Measurements from ENCODE around the gene IKZF2. TPM values are rescaled to one million over a fixed set of nuclear protein-coding genes. Genes with fewer than 3 reads are reported as not detected.

The IKZF2 gene
- total RNA-seq, 4 donors from 2014 or later, result 12.1 to 24.7 (median 19.0) TPM

DNA sequence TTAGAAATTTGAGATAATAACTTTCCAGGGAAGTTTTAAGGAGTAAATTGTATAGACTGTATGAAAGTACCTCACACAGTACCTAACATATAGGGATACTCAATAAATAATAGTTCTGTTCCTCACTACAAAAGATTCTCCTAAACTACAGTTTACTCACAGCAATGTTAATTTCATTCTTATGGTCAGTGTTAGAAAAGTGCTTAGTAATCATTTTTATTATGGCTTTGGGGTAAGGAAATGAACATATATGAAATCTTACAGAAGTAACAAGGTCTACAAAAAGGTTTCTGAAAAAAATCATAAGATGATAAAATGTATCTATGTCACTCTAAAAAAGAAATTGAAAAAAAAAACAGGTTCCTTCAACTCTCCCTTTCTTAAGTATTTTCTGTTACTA is 67.2 kb downstream of the IKZF2 start:
- Histone ChIP-seq H3K27me3 (no peaks in the 10 kb centered on the region), H3K4me1 (peaks cover 0 to 16% (median 2%) of the 10 kb centered on the region in 4 donors), H3K36me3 (no peaks in the 10 kb centered on the region), H3K27ac (no peak overlapping the region), H3K4me3 (no peak overlapping the region), H3K9me3 (no peaks in the 10 kb centered on the region)
- DNase-seq (ENCODE audit: low spot score in 2 of 2), result no peak
- TF ChIP-seq POLR2A (IDR thresholded peaks at IDR 0.05) (no peak), EP300 (IDR thresholded peaks at IDR 0.05) (no peak), CTCF (IDR thresholded peaks at IDR 0.05) (no peak)

GRCh38 chr2:213080969-213081617 is 70.3 kb downstream of the IKZF2 start:
- Histone ChIP-seq H3K4me1 (peaks cover 0 to 4% (median 2%) of the 10 kb centered on the region in 4 donors), H3K36me3 (no peaks in the 10 kb centered on the region), H3K27ac (no peak overlapping the region), H3K4me3 (no peak overlapping the region), H3K27me3 (no peaks in the 10 kb centered on the region), H3K9me3 (no peaks in the 10 kb centered on the region)
- TF ChIP-seq POLR2A (IDR thresholded peaks at IDR 0.05) (no peak), EP300 (IDR thresholded peaks at IDR 0.05) (no peak), CTCF (IDR thresholded peaks at IDR 0.05) (no peak)
- no peak for DNase-seq (ENCODE audit: low spot score in 2 of 2)

GRCh38 chr2:213079756-213080155 is 71.7 kb downstream of the IKZF2 start:
- H3K4me3 ChIP-seq, result no peak overlapping the region
- H3K4me1 ChIP-seq, result peaks cover 0 to 4% (median 0%) of the 10 kb centered on the region in 4 donors
- H3K27me3 ChIP-seq, result no peaks in the 10 kb centered on the region
- H3K9me3 ChIP-seq, result no peaks in the 10 kb centered on the region
- no peak overlapping the region for H3K27ac ChIP-seq
- TF ChIP-seq EP300 (IDR thresholded peaks at IDR 0.05) (no peak), POLR2A (IDR thresholded peaks at IDR 0.05) (no peak), CTCF (IDR thresholded peaks at IDR 0.05) (no peak)
- DNase-seq (ENCODE audit: low spot score in 2 of 2), result no peak
- H3K36me3 ChIP-seq, result no peaks in the 10 kb centered on the region

GRCh38 chr2:213078686-213079085 is 72.7 kb downstream of the IKZF2 start:
- H3K36me3 ChIP-seq, result no peaks in the 10 kb centered on the region
- no peak for DNase-seq (ENCODE audit: low spot score in 2 of 2)
- H3K4me1 ChIP-seq, result no peaks in the 10 kb centered on the region
- no peak overlapping the region for H3K4me3 ChIP-seq
- H3K9me3 ChIP-seq, result no peaks in the 10 kb centered on the region
- WGBS, 2 donors, result 98 to 100% methylated on average over 1 of the region's 1 CpG
- no peaks in the 10 kb centered on the region for H3K27me3 ChIP-seq
- TF ChIP-seq CTCF (IDR thresholded peaks at IDR 0.05) (no peak), POLR2A (IDR thresholded peaks at IDR 0.05) (no peak), EP300 (IDR thresholded peaks at IDR 0.05) (no peak)
- H3K27ac ChIP-seq, result no peak overlapping the region

GRCh38 chr2:213069531-213069930 is 81.9 kb downstream of the IKZF2 start:
- Histone ChIP-seq H3K27ac (no peak overlapping the region), H3K36me3 (no peaks in the 10 kb centered on the region), H3K4me1 (peaks cover 0 to 20% (median 0%) of the 10 kb centered on the region in 4 donors), H3K4me3 (no peak overlapping the region), H3K27me3 (no peaks in the 10 kb centered on the region), H3K9me3 (no peaks in the 10 kb centered on the region)
- WGBS, 2 donors, result 77 to 81% methylated on average over 1 of the region's 1 CpG
- TF ChIP-seq CTCF (IDR thresholded peaks at IDR 0.05), result no peak
- TF ChIP-seq POLR2A (IDR thresholded peaks at IDR 0.05), result no peak
- TF ChIP-seq EP300 (IDR thresholded peaks at IDR 0.05), result no peak
- DNase-seq (ENCODE audit: low spot score in 2 of 2), result no peak
